Measurements from ENCODE around the gene ITIH3. TPM values are rescaled to one million over a fixed set of nuclear protein-coding genes. Genes with fewer than 3 reads are reported as not detected.

The ITIH3 gene
- total and polyA plus RNA-seq, 2 experiments from 2014 or later: 63.3 to 66.9 TPM

DNA sequence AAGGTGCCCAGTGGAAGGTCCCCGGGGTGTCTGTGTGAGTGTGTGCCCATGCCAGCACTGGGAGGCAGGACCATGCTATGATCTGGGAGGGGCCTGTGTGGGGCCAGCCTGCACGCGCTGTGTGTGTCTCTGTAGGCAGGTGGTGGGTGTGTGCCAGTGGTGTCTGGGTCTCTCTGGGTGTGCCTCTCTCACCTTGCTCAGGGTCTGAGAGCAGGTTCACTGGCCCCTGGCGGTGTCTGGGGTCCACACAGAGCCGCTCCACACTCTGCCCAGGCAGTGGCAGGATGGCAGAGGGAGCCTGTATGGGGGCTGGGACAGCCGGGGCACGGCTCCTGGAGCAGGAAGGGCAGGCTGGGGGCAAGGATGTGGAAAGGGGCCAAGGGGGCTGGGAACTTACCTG is 23.3 kb downstream of the ITIH3 start:
- TF ChIP-seq, protein P1, sequence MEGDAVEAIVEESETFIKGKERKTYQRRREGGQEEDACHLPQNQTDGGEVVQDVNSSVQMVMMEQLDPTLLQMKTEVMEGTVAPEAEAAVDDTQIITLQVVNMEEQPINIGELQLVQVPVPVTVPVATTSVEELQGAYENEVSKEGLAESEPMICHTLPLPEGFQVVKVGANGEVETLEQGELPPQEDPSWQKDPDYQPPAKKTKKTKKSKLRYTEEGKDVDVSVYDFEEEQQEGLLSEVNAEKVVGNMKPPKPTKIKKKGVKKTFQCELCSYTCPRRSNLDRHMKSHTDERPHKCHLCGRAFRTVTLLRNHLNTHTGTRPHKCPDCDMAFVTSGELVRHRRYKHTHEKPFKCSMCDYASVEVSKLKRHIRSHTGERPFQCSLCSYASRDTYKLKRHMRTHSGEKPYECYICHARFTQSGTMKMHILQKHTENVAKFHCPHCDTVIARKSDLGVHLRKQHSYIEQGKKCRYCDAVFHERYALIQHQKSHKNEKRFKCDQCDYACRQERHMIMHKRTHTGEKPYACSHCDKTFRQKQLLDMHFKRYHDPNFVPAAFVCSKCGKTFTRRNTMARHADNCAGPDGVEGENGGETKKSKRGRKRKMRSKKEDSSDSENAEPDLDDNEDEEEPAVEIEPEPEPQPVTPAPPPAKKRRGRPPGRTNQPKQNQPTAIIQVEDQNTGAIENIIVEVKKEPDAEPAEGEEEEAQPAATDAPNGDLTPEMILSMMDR (IDR thresholded peaks at IDR 0.05; ENCODE audit: poor library complexity): no peak
- TF ChIP-seq EZH2 (IDR thresholded peaks at IDR 0.05; ENCODE audit: borderline replicate concordance): no peak
- no peak for TF ChIP-seq EZH2phosphoT487 (IDR thresholded peaks at IDR 0.05; ENCODE audit: low read depth, severe bottlenecking, unreplicated experiment)
- H3K4me2 ChIP-seq: no peak overlapping the region
- no peak overlapping the region for H2AFZ ChIP-seq
- H3K27me3 ChIP-seq: no peaks in the 10 kb centered on the region
- no peaks in the 10 kb centered on the region for H3K9me2 ChIP-seq (replicated peaks; ENCODE audit: insufficient read depth)
- H3K36me3 ChIP-seq (replicated peaks; ENCODE audit: insufficient read depth, low read depth): no peaks in the 10 kb centered on the region
- H3K9me3 ChIP-seq (ENCODE audit: low read depth): no peaks in the 10 kb centered on the region
- H3K27ac ChIP-seq: no peak overlapping the region
- no peak overlapping the region for H3K4me3 ChIP-seq
- WGBS (ENCODE audit: low lambda C conversion rate, missing lambda C conversion rate): 97% methylated on average over 5 of the region's 7 CpGs
- DNase-seq (ENCODE audit: low spot score): no peak
- H4K20me1 ChIP-seq (ENCODE audit: insufficient read depth, poor library complexity, severe bottlenecking): no peaks in the 10 kb centered on the region
- H3K79me2 ChIP-seq: no peaks in the 10 kb centered on the region
- H3K4me1 ChIP-seq (ENCODE audit: insufficient read depth): no peaks in the 10 kb centered on the region

DNA sequence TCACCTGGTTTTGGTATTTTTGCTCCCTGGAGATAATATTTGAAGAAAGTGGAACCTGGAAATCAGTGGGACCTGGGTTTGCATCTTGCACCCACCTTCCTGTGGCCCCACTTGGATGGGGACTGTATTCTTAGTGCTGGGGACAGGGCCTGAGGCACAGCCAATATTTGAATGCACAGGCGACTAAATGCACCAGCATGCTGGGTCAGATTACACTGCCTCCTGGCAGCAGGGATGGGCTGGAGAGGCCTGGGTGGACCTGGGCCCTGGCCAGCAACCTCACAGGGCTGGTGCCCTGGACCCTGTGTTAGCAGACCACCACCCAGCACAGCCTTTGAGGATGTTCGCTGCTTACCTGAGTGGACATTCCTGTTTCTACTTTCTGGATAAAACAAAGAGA is 25.3 kb downstream of the ITIH3 start:
- H3K27ac ChIP-seq: no peak overlapping the region
- TF ChIP-seq EZH2phosphoT487 (IDR thresholded peaks at IDR 0.05; ENCODE audit: low read depth, severe bottlenecking, unreplicated experiment) (no peak), EZH2 (IDR thresholded peaks at IDR 0.05; ENCODE audit: borderline replicate concordance) (no peak)
- TF ChIP-seq, protein P1 (IDR thresholded peaks at IDR 0.05; ENCODE audit: poor library complexity): no peak
- WGBS (ENCODE audit: low lambda C conversion rate, missing lambda C conversion rate): 80% methylated on average over 2 of the region's 2 CpGs

DNA sequence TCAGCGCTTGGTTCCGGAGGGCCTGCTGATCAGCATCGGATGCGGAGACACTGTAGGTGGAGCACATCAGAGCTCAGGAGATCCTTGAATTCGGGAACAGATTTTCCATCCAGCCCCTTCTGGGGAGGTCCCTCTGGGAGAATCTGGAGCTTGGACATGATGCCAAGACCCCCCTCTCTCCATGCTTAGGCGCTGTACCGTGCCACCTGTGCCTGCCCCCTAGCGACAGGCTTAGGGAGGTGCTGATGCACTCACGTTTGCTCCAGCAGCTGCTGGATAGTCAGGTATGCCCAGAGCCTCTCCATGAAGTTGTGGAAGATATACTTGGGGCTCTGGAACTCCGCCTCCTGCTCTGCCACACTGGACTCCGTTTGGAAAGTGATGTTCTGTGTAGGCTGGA is 26.1 kb downstream of the ITIH3 start:
- H3K36me3 ChIP-seq (replicated peaks; ENCODE audit: insufficient read depth, low read depth): no peaks in the 10 kb centered on the region
- no peak overlapping the region for H3K4me3 ChIP-seq
- H4K20me1 ChIP-seq (ENCODE audit: insufficient read depth, poor library complexity, severe bottlenecking): no peaks in the 10 kb centered on the region
- H3K27ac ChIP-seq: no peak overlapping the region
- WGBS (ENCODE audit: low lambda C conversion rate, missing lambda C conversion rate): 60% methylated on average over 11 of the region's 11 CpGs
- TF ChIP-seq, protein P1 (IDR thresholded peaks at IDR 0.05; ENCODE audit: poor library complexity): peak; percentile 42
- TF ChIP-seq EZH2 (IDR thresholded peaks at IDR 0.05; ENCODE audit: borderline replicate concordance): no peak
- no peak for TF ChIP-seq EZH2phosphoT487 (IDR thresholded peaks at IDR 0.05; ENCODE audit: low read depth, severe bottlenecking, unreplicated experiment)
- H3K9me3 ChIP-seq (ENCODE audit: low read depth): no peaks in the 10 kb centered on the region
- no peaks in the 10 kb centered on the region for H3K9me2 ChIP-seq (replicated peaks; ENCODE audit: insufficient read depth)
- no peaks in the 10 kb centered on the region for H3K4me1 ChIP-seq (ENCODE audit: insufficient read depth)
- no peaks in the 10 kb centered on the region for H3K27me3 ChIP-seq
- no peaks in the 10 kb centered on the region for H3K79me2 ChIP-seq
- H2AFZ ChIP-seq: no peak overlapping the region
- no peak overlapping the region for H3K4me2 ChIP-seq
- DNase-seq (ENCODE audit: low spot score): peak; percentile 51

More for the DNA sequence above, 25.3 kb downstream of the ITIH3 start:
- H3K4me2 ChIP-seq: no peak overlapping the region
- no peaks in the 10 kb centered on the region for H4K20me1 ChIP-seq (ENCODE audit: insufficient read depth, poor library complexity, severe bottlenecking)
- no peaks in the 10 kb centered on the region for H3K79me2 ChIP-seq
- no peaks in the 10 kb centered on the region for H3K27me3 ChIP-seq
- H3K36me3 ChIP-seq (replicated peaks; ENCODE audit: insufficient read depth, low read depth): no peaks in the 10 kb centered on the region
- no peaks in the 10 kb centered on the region for H3K9me3 ChIP-seq (ENCODE audit: low read depth)
- DNase-seq (ENCODE audit: low spot score): no peak
- H3K9me2 ChIP-seq (replicated peaks; ENCODE audit: insufficient read depth): no peaks in the 10 kb centered on the region
- no peak overlapping the region for H2AFZ ChIP-seq
- no peak overlapping the region for H3K4me3 ChIP-seq
- H3K4me1 ChIP-seq (ENCODE audit: insufficient read depth): no peaks in the 10 kb centered on the region

DNA sequence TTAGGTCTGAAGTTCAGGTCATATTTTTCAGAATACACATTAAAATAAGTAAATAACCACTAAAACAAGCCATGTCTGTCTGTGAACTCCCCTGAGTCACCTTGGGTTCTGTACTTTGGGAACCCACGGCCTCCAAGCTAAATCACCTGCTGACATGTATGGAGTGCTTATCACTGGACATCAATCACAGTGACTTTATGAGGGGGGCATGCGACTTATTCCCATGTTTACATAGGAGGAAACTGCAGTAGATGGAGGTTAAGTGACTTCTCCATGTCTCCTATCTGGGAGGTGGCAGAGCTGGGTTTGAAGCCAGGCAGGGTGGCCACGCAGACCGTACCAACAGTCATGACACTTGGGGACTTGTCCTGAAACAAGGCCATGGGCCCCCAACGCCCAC is 27.8 kb downstream of the ITIH3 start:
- Histone ChIP-seq H3K27ac (no peak overlapping the region), H3K79me2 (no peaks in the 10 kb centered on the region), H3K4me2 (no peak overlapping the region), H3K27me3 (no peaks in the 10 kb centered on the region), H3K4me3 (no peak overlapping the region), H3K36me3 (replicated peaks; ENCODE audit: insufficient read depth, low read depth) (no peaks in the 10 kb centered on the region), H2AFZ (no peak overlapping the region), H3K9me3 (ENCODE audit: low read depth) (no peaks in the 10 kb centered on the region), H3K4me1 (ENCODE audit: insufficient read depth) (no peaks in the 10 kb centered on the region), H4K20me1 (ENCODE audit: insufficient read depth, poor library complexity, severe bottlenecking) (no peaks in the 10 kb centered on the region), H3K9me2 (replicated peaks; ENCODE audit: insufficient read depth) (no peaks in the 10 kb centered on the region)
- 74% methylated on average over 5 of the region's 5 CpGs for WGBS (ENCODE audit: low lambda C conversion rate, missing lambda C conversion rate)
- TF ChIP-seq EZH2 (IDR thresholded peaks at IDR 0.05; ENCODE audit: borderline replicate concordance) (no peak), EZH2phosphoT487 (IDR thresholded peaks at IDR 0.05; ENCODE audit: low read depth, severe bottlenecking, unreplicated experiment) (no peak)
- TF ChIP-seq, protein P1 (IDR thresholded peaks at IDR 0.05; ENCODE audit: poor library complexity): no peak
- no peak for DNase-seq (ENCODE audit: low spot score)
